Muscle of arm (tissue), 12 donors: ENCODE results near the gene MIER3. TPM values are rescaled to one million over a fixed set of nuclear protein-coding genes. Genes with fewer than 3 reads are reported as not detected.

ENCODE experiments used
- DNase-seq: peaks from one replicate; pipeline ENCODE4 v3.0.0-alpha.2; 2013
- polyA plus RNA-seq, 12 donors: library from polyadenylated mRNA; unstranded; fragments of 120-200 nt; gene quantifications; one replicate each; pipeline ENCODE4 v1.2.1, GENCODE V29; 2013; ENCODE audit not compliant: insufficient read length in 12 of 12

MIER3 gene
- polyA plus RNA-seq, 12 donors = 17.4 to 29.2 (median 24.3) TPM; not detected in 1

GRCh38 chr5:56900395-56900794, 51.5 kb downstream of the MIER3 start:
- no peak for DNase-seq

GRCh38 chr5:56898213-56898612, 53.7 kb downstream of the MIER3 start:
- DNase-seq = no peak

GRCh38 chr5:56896763-56897162, 55.2 kb downstream of the MIER3 start:
- DNase-seq = no peak

GRCh38 chr5:56893251-56893951, 58.5 kb downstream of the MIER3 start:
- no peak for DNase-seq

GRCh38 chr5:56881571-56881970, 70.4 kb downstream of the MIER3 start:
- DNase-seq = no peak

- no peak for DNase-seq
Measured at GRCh38 chr5:56876327-56876726, 75.6 kb downstream of the MIER3 start.

- DNase-seq = no peak
Measured at GRCh38 chr5:56873056-56873455, 78.9 kb downstream of the MIER3 start.

GRCh38 chr5:56871777-56872176, 80.1 kb downstream of the MIER3 start:
- no peak for DNase-seq

Other genes starting within 250 kb of the MIER3 start
- gene MAP3K1, start 136.6 kb downstream of the MIER3 start, polyA plus RNA-seq = 100 to 1,000 TPM in 1 of 12 donors, 10 to 100 TPM in 11; 12.0 to 114 (median 18.8) TPM
- 10 to 100 TPM in 7 of 12 donors, 1 to 10 TPM in 3, not detected in 2; 3.9 to 14.2 (median 10.8) TPM for gene SETD9, start 42.5 kb downstream of the MIER3 start, polyA plus RNA-seq
- gene GPBP1, start 221.9 kb upstream of the MIER3 start, polyA plus RNA-seq = 100 to 1,000 TPM in 4 of 12 donors, 10 to 100 TPM in 7, not detected in 1; 71.3 to 122 (median 98.0) TPM